H9 (cell line): ENCODE data around the gene LARP7. TPM values are rescaled to one million over a fixed set of nuclear protein-coding genes. Genes with fewer than 3 reads are reported as not detected.

Experiments
- DNase-seq: peaks from one replicate; pipeline ENCODE4 v3.0.0-alpha.2; 2017
- H2AFZ ChIP-seq: one replicate; pipeline ENCODE4 v1.6.1; 2013; ENCODE audit warnings: mild to moderate bottlenecking, low read length, control low read depth, moderate library complexity
- H2AK5ac ChIP-seq: 2 replicates; pipeline ENCODE4 v1.6.1; 2013; ENCODE audit warnings: low read length, control low read depth, mixed read lengths; ENCODE audit not compliant: insufficient read length
- H2BK120ac ChIP-seq: one replicate; pipeline ENCODE4 v1.6.1; 2013; ENCODE audit warnings: low read depth, mild to moderate bottlenecking, low read length, control low read depth, inconsistent platforms; ENCODE audit not compliant: poor library complexity, severe bottlenecking
- H2BK12ac ChIP-seq: 2 replicates; pipeline ENCODE4 v1.6.1; 2013; ENCODE audit warnings: low read length, control low read depth, mixed read lengths, low read depth; ENCODE audit not compliant: insufficient read length
- H2BK15ac ChIP-seq: 2 replicates; pipeline ENCODE4 v1.6.1; 2013; ENCODE audit warnings: low read depth, low read length, control low read depth
- H2BK20ac ChIP-seq: one replicate; pipeline ENCODE4 v1.6.1; 2013; ENCODE audit warnings: low read depth, mild to moderate bottlenecking, low read length, control low read depth, inconsistent platforms; ENCODE audit not compliant: poor library complexity, severe bottlenecking
- H2BK5ac ChIP-seq: 2 replicates; pipeline ENCODE4 v1.6.1; 2013; ENCODE audit warnings: low read length, control low read depth, mixed read lengths; ENCODE audit not compliant: insufficient read length
- H3K14ac ChIP-seq: 2 replicates; pipeline ENCODE4 v1.6.1; 2013; ENCODE audit warnings: low read length, control low read depth; ENCODE audit not compliant: insufficient read depth
- H3K18ac ChIP-seq: 2 replicates; pipeline ENCODE4 v1.6.1; 2013; ENCODE audit warnings: low read depth, mild to moderate bottlenecking, mixed read lengths, low read length, control low read depth; ENCODE audit not compliant: insufficient read length
- H3K23ac ChIP-seq: 2 replicates; pipeline ENCODE4 v1.6.1; 2013; ENCODE audit warnings: low read length, control low read depth, mixed read lengths, low read depth; ENCODE audit not compliant: insufficient read length
- H3K23me2 ChIP-seq: 2 replicates; pipeline ENCODE4 v1.6.1; 2013; ENCODE audit warnings: low read depth, mild to moderate bottlenecking, mixed read lengths, low read length, control low read depth; ENCODE audit not compliant: insufficient read length, poor library complexity, severe bottlenecking
- H3K27ac ChIP-seq: 2 replicates; pipeline ENCODE4 v1.5.1; 2013; ENCODE audit warnings: low read length, control low read depth, mixed read lengths, low read depth; ENCODE audit not compliant: insufficient read length
- H3K27me3 ChIP-seq: 2 replicates; pipeline ENCODE4 v1.6.1; 2013; ENCODE audit warnings: low read length, control low read depth, inconsistent platforms; ENCODE audit not compliant: insufficient read depth
- H3K4ac ChIP-seq: 2 replicates; pipeline ENCODE4 v1.6.1; 2013; ENCODE audit warnings: low read depth, mild to moderate bottlenecking, control low read depth, inconsistent platforms, low read length, moderate library complexity
- H3K4me1 ChIP-seq: 2 replicates; pipeline ENCODE4 v1.6.1; 2013; ENCODE audit warnings: low read length, control low read depth, inconsistent platforms; ENCODE audit not compliant: insufficient read depth
- H3K4me2 ChIP-seq: 2 replicates; pipeline ENCODE4 v1.6.1; 2013; ENCODE audit warnings: low read length, control low read depth, mixed read lengths; ENCODE audit not compliant: insufficient read length, insufficient read depth
- H3K56ac ChIP-seq: 2 replicates; pipeline ENCODE4 v1.6.1; 2013; ENCODE audit warnings: low read depth, mild to moderate bottlenecking, mixed read lengths, low read length, control low read depth; ENCODE audit not compliant: insufficient read length
- H3K79me1 ChIP-seq: 2 replicates; pipeline ENCODE4 v1.6.1; 2013; ENCODE audit warnings: low read depth, mild to moderate bottlenecking, moderate library complexity, low read length, control low read depth, inconsistent platforms; ENCODE audit not compliant: insufficient read depth, poor library complexity, severe bottlenecking
- H3K79me2 ChIP-seq: 2 replicates; pipeline ENCODE4 v1.6.1; 2013; ENCODE audit warnings: low read length, control low read depth, inconsistent platforms; ENCODE audit not compliant: insufficient read depth
- H3K9ac ChIP-seq: 2 replicates; pipeline ENCODE4 v1.6.1; 2013; ENCODE audit warnings: low read length, control low read depth, mixed read lengths; ENCODE audit not compliant: insufficient read length; ENCODE audit errors: extremely low read depth
- H3K9me3 ChIP-seq: one replicate; pipeline ENCODE4 v1.6.1; 2013; ENCODE audit warnings: low read depth, low read length, inconsistent platforms; ENCODE audit not compliant: control insufficient read depth
- H3T11ph ChIP-seq: one replicate; pipeline ENCODE4 v1.6.1; 2013; ENCODE audit warnings: mild to moderate bottlenecking, low read length, control low read depth, inconsistent platforms
- H4K20me1 ChIP-seq: one replicate; pipeline ENCODE4 v1.6.1; 2013; ENCODE audit not compliant: control insufficient read depth, insufficient read length, insufficient read depth
- H4K5ac ChIP-seq: 2 replicates; pipeline ENCODE4 v1.6.1; 2013; ENCODE audit warnings: low read depth, mild to moderate bottlenecking, mixed read lengths, low read length, control low read depth; ENCODE audit not compliant: insufficient read length
- H4K8ac ChIP-seq: replicated peaks from 2 replicates; pipeline ENCODE4 v1.6.1; 2013; ENCODE audit warnings: low read length, control low read depth, mixed read lengths, low read depth; ENCODE audit not compliant: insufficient read length
- H4K91ac ChIP-seq: 2 replicates; pipeline ENCODE4 v1.6.1; 2013; ENCODE audit warnings: low read depth, mild to moderate bottlenecking, moderate library complexity, mixed read lengths, low read length, control low read depth; ENCODE audit not compliant: insufficient read length
- H3K27ac Mint-ChIP-seq, 3 experiments: 2 replicates in 2 of 3; 3 replicates in 1 of 3; pipeline ENCODE4 v1.8.0; 2020 to 2021; ENCODE audit warnings: mixed read lengths in 3 of 3, mild to moderate bottlenecking in 1 of 3, moderate library complexity in 1 of 3
- H3K27me3 Mint-ChIP-seq: 2 replicates; pipeline ENCODE4 v1.8.0; 2021; ENCODE audit warnings: low read depth, mild to moderate bottlenecking, moderate library complexity, mixed read lengths
- H3K36me3 Mint-ChIP-seq, 3 experiments: 2 replicates in 2 of 3; 3 replicates in 1 of 3; pipeline ENCODE4 v1.8.0; 2020 to 2021; ENCODE audit warnings: low read depth in 3 of 3, mixed read lengths in 3 of 3; ENCODE audit not compliant: insufficient read depth in 1 of 3
- H3K4me1 Mint-ChIP-seq, 2 experiments: 2 replicates each; pipeline ENCODE4 v1.8.0; 2020; ENCODE audit warnings: mixed read lengths in 2 of 2
- H3K4me3 Mint-ChIP-seq, 2 experiments: 2 replicates in 1 of 2; 3 replicates in 1 of 2; pipeline ENCODE4 v1.8.0; 2020 to 2021; ENCODE audit warnings: mild to moderate bottlenecking in 2 of 2, mixed read lengths in 2 of 2, moderate library complexity in 1 of 2
- H3K9me3 Mint-ChIP-seq, 2 experiments: 2 replicates in 1 of 2; 3 replicates in 1 of 2; pipeline ENCODE4 v1.8.0; 2020; ENCODE audit warnings: mild to moderate bottlenecking in 2 of 2, mixed read lengths in 2 of 2, moderate library complexity in 1 of 2
- CTCF ChIP-seq: fragments of 200-600 bp; sonication (generic); conservative IDR thresholded peaks from 3 replicates; pipeline ENCODE4 v1.8.0; 2021; ENCODE audit warnings: antibody characterized with exemption, mild to moderate bottlenecking
- WGBS: extraction: QIAGEN DNeasy Blood & Tissue Kit; methylation state at CpG from one replicate; pipeline ENCODE4 v1.1.7; 2013; ENCODE audit warnings: missing lambda C conversion rate, low lambda C conversion rate, mixed read lengths; ENCODE audit not compliant: insufficient read length; ENCODE audit errors: extremely low coverage; 5-methylcytosine and 5-hydroxymethylcytosine counted together
- total RNA-seq: library from RNA; stranded (reverse); gene quantifications from 2 replicates; pipeline ENCODE4 v1.2.1, GENCODE V29; 2021

Gene LARP7
- total RNA-seq, 1 experiment from 2014 or later, result 37.0 TPM

GRCh38 chr4:112650332-112650731, 13.4 kb downstream of the LARP7 start:
- Mint-ChIP-seq H3K27ac (peak overlapping the region; percentile 95 to 99 (median 99)), H3K36me3 (peaks cover 32 to 40% (median 39%) of the 10 kb centered on the region in 3 experiments), H3K27me3 (peaks cover 9% of the 10 kb centered on the region), H3K9me3 (peaks cover 9 to 19% of the 10 kb centered on the region in 2 experiments; a peak in 4 of 5 replicates), H3K4me3 (peak overlapping the region; percentile 53 to 74), H3K4me1 (peaks cover 45 to 52% of the 10 kb centered on the region in 2 experiments)
- Histone ChIP-seq H3K56ac (peak overlapping the region; percentile 96), H3K27me3 (no peaks in the 10 kb centered on the region), H2BK120ac (no peak overlapping the region), H3K4me1 (peaks cover 1% of the 10 kb centered on the region), H3K18ac (peak overlapping the region; percentile 21), H3T11ph (no peak overlapping the region), H2BK12ac (no peak overlapping the region), H3K4ac (no peak overlapping the region), H2AK5ac (no peak overlapping the region), H4K20me1 (no peaks in the 10 kb centered on the region), H3K23me2 (no peaks in the 10 kb centered on the region), H2BK20ac (no peak overlapping the region), H3K9ac (peak overlapping the region; percentile 82), H3K79me2 (no peaks in the 10 kb centered on the region; the same call in 1 of the 2 replicates), H4K91ac (no peak overlapping the region), H3K9me3 (no peaks in the 10 kb centered on the region), H2BK15ac (no peak overlapping the region), H3K23ac (no peak overlapping the region), H3K4me2 (peak overlapping the region; percentile 90), H4K8ac (no peak overlapping the region), H4K5ac (no peak overlapping the region), H3K27ac (peak overlapping the region; percentile 95), H2AFZ (no peak overlapping the region), H3K14ac (no peak overlapping the region), H2BK5ac (no peak overlapping the region), H3K79me1 (no peaks in the 10 kb centered on the region)
- no peak for TF ChIP-seq CTCF
- no peak for DNase-seq
- no CpG with 5 or more reads among the region's 4 CpGs for WGBS
